ENCODE results near the gene RHO. TPM values are rescaled to one million over a fixed set of nuclear protein-coding genes. Genes with fewer than 3 reads are reported as not detected.
"Not testable (repeated sequence)": the region's sequence is repeated elsewhere in the genome, so short reads cannot be mapped to it uniquely, and the experiment has no call there.

The RHO gene
- polyA plus RNA-seq, 1 donor (not counting 4 experiments of a cell fraction or from before 2014, with no cell fraction given), result not detected

DNA sequence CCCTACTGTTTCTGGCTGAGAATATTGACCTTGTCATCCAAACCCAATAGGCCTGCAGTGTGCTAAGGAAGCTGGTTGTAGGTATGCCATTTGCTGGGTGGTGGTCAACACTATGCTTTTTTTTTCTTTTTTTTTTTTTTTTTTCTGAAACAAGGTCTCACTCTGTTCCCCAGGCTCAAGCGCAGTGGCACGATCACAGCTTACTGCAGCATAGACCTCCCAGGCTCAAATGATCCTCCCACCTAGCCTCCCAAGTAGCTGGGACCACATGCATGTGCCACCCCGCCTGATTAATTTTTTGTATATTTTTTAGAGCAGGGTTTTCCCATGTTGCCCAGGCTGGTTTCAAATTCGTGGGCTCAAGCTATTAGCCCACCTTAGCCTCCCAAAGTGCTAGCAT lies 35.7 kb upstream of the RHO start:
- H3K9me3 ChIP-seq (ENCODE audit: control insufficient read depth, low read depth, low read length), result no peaks in the 10 kb centered on the region
- no peak for TF ChIP-seq EZH2 (IDR thresholded peaks at IDR 0.05; ENCODE audit: low read length)
- TF ChIP-seq, protein P1, sequence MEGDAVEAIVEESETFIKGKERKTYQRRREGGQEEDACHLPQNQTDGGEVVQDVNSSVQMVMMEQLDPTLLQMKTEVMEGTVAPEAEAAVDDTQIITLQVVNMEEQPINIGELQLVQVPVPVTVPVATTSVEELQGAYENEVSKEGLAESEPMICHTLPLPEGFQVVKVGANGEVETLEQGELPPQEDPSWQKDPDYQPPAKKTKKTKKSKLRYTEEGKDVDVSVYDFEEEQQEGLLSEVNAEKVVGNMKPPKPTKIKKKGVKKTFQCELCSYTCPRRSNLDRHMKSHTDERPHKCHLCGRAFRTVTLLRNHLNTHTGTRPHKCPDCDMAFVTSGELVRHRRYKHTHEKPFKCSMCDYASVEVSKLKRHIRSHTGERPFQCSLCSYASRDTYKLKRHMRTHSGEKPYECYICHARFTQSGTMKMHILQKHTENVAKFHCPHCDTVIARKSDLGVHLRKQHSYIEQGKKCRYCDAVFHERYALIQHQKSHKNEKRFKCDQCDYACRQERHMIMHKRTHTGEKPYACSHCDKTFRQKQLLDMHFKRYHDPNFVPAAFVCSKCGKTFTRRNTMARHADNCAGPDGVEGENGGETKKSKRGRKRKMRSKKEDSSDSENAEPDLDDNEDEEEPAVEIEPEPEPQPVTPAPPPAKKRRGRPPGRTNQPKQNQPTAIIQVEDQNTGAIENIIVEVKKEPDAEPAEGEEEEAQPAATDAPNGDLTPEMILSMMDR (optimal IDR thresholded peaks at IDR 0.05 in 1 of 3, IDR thresholded peaks at IDR 0.05 in 1 of 3, conservative IDR thresholded peaks at IDR 0.05 in 1 of 3; ENCODE audit: extremely low read depth in 1 of 3, insufficient read depth in 2 of 3, low read length in 3 of 3), result no peak
- no peak overlapping the region for H3K9ac ChIP-seq (ENCODE audit: control insufficient read depth, extremely low read depth, insufficient read depth, low read length)
- FAIRE-seq, result no peak
- H3K4me1 ChIP-seq (ENCODE audit: control insufficient read depth, extremely low read depth, insufficient read depth, low read length), result peaks cover 3% of the 10 kb centered on the region
- no peaks in the 10 kb centered on the region for H4K20me1 ChIP-seq (ENCODE audit: control insufficient read depth, extremely low read depth, insufficient read depth, low read length)
- DNase-seq (ENCODE audit: low read depth, low spot score), result no peak
- H3K4me3 ChIP-seq (ENCODE audit: control insufficient read depth in 2 of 3, extremely low read depth in 1 of 3, insufficient read depth in 2 of 3, low read depth in 1 of 3, low read length in 3 of 3), result no peak overlapping the region
- H3K27ac ChIP-seq (ENCODE audit: control insufficient read depth, insufficient read depth, low read length), result no peak overlapping the region
- H3K9me1 ChIP-seq (ENCODE audit: control insufficient read depth, extremely low read depth, insufficient read depth, low read length), result no peaks in the 10 kb centered on the region
- peaks cover 0 to 1% of the 10 kb centered on the region in 2 experiments for H3K36me3 ChIP-seq (ENCODE audit: control insufficient read depth in 2 of 2, extremely low read depth in 1 of 2, insufficient read depth in 2 of 2, low read length in 2 of 2)
- H2AFZ ChIP-seq (ENCODE audit: control insufficient read depth, low read length), result no peak overlapping the region
- no peak overlapping the region for H3K4me2 ChIP-seq (ENCODE audit: control insufficient read depth, extremely low read depth, insufficient read depth, low read depth, low read length)
- dilution Hi-C loops (cut with MboI; ENCODE audit: extremely low pct_ligation_motif_present, low sequenced_read_pairs), result no loop called here
- no peaks in the 10 kb centered on the region for H3K79me2 ChIP-seq (ENCODE audit: control insufficient read depth, insufficient read depth, low read length)
- no peaks in the 10 kb centered on the region for H3K27me3 ChIP-seq (ENCODE audit: control insufficient read depth, extremely low read depth, insufficient read depth, low read length)

DNA sequence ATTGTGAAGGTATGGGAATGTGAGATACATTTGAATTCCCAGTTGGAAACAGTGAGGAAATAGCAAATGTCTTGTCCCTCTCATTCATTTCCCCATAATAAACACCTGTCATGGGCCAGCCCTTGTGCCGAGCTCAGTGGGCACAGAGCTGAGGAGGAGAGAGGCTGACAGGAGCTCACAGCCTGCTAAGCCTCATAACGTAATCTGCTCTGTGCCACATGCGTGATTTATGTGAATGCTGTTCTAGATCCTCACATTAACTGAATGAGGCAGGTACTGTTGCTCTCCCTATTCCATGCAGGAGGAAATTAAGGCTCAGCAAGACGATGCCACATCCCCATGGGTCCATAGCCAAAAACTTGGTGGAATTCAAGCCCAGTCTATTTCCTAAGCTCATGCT lies 35.2 kb upstream of the RHO start:
- H3K27ac ChIP-seq (ENCODE audit: control insufficient read depth, insufficient read depth, low read length), result no peak overlapping the region
- FAIRE-seq, result no peak

DNA sequence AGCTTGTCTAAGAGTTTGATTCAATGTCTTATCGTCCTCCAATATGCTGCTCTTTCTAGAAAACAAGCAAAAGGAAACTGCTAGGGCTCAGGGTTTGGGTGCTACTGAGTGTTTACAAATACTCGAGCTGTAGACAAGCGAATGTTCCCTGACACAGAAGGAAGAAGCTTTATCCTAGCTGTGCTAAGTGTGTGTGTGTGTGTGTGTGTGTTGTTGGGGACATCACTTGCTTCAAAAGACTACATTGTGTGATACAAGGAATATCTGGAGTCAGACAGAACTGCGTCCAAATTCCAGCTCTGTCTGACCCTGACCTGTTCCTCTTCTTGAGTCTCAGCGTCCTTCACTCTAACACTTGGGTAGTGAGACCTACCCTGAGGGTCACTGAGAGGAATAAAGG lies 33.9 kb upstream of the RHO start:
- H3K27ac ChIP-seq (ENCODE audit: control insufficient read depth, insufficient read depth, low read length), result not testable (repeated sequence)

More for the DNA sequence above, 35.2 kb upstream of the RHO start:
- no peak overlapping the region for H3K4me2 ChIP-seq (ENCODE audit: control insufficient read depth, extremely low read depth, insufficient read depth, low read depth, low read length)
- H3K27me3 ChIP-seq (ENCODE audit: control insufficient read depth, extremely low read depth, insufficient read depth, low read length), result no peaks in the 10 kb centered on the region
- no peak for TF ChIP-seq EZH2 (IDR thresholded peaks at IDR 0.05; ENCODE audit: low read length)
- TF ChIP-seq, protein P1 (optimal IDR thresholded peaks at IDR 0.05 in 1 of 3, IDR thresholded peaks at IDR 0.05 in 1 of 3, conservative IDR thresholded peaks at IDR 0.05 in 1 of 3; ENCODE audit: extremely low read depth in 1 of 3, insufficient read depth in 2 of 3, low read length in 3 of 3), result no peak
- H3K79me2 ChIP-seq (ENCODE audit: control insufficient read depth, insufficient read depth, low read length), result no peaks in the 10 kb centered on the region
- H2AFZ ChIP-seq (ENCODE audit: control insufficient read depth, low read length), result no peak overlapping the region
- no peaks in the 10 kb centered on the region for H3K9me3 ChIP-seq (ENCODE audit: control insufficient read depth, low read depth, low read length)
- dilution Hi-C loops (cut with MboI; ENCODE audit: extremely low pct_ligation_motif_present, low sequenced_read_pairs), result no loop called here
- H3K4me3 ChIP-seq (ENCODE audit: control insufficient read depth in 2 of 3, extremely low read depth in 1 of 3, insufficient read depth in 2 of 3, low read depth in 1 of 3, low read length in 3 of 3), result no peak overlapping the region
- no peaks in the 10 kb centered on the region for H3K9me1 ChIP-seq (ENCODE audit: control insufficient read depth, extremely low read depth, insufficient read depth, low read length)
- no peaks in the 10 kb centered on the region for H4K20me1 ChIP-seq (ENCODE audit: control insufficient read depth, extremely low read depth, insufficient read depth, low read length)
- DNase-seq (ENCODE audit: low read depth, low spot score), result no peak
- H3K36me3 ChIP-seq (ENCODE audit: control insufficient read depth in 2 of 2, extremely low read depth in 1 of 2, insufficient read depth in 2 of 2, low read length in 2 of 2), result peaks cover 0 to 1% of the 10 kb centered on the region in 2 experiments
- no peak overlapping the region for H3K9ac ChIP-seq (ENCODE audit: control insufficient read depth, extremely low read depth, insufficient read depth, low read length)
- H3K4me1 ChIP-seq (ENCODE audit: control insufficient read depth, extremely low read depth, insufficient read depth, low read length), result peaks cover 3% of the 10 kb centered on the region

DNA sequence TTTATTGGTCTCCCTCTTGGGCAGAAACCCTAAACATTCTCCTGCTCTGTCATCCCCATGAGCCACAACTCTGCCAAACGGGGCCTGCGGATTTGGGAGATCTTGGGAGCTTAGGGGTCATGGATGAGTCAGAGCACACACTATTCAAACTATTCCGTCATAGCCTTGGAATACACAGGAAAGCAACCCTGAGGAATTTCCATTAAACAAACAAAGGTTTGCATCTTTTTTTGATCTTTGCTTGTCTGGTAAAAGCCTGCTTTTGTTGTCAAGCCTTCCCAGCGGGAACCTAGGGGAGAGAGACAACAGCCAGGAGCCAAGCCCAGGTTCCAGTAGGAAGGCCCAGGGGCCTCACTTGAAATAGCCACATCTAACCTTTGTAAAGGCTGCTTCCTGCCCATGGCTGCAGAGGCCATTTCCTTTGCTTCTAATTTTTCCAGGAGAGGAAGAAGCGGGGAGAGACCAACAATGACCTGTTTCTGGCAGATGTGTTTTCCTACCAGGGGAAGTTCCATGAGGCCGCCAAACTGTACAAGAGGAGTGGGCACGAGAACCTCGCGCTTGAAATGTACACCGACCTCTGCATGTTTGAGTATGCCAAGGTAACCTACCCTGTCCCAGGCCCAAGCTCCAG lies 33.3 kb upstream of the RHO start:
- dilution Hi-C loops (cut with MboI; ENCODE audit: extremely low pct_ligation_motif_present, low sequenced_read_pairs); H3K9me3 ChIP-seq (ENCODE audit: control insufficient read depth, low read depth, low read length); H3K9me1 ChIP-seq (ENCODE audit: control insufficient read depth, extremely low read depth, insufficient read depth, low read length); H3K27me3 ChIP-seq (ENCODE audit: control insufficient read depth, extremely low read depth, insufficient read depth, low read length); H2AFZ ChIP-seq (ENCODE audit: control insufficient read depth, low read length); H4K20me1 ChIP-seq (ENCODE audit: control insufficient read depth, extremely low read depth, insufficient read depth, low read length); H3K4me1 ChIP-seq (ENCODE audit: control insufficient read depth, extremely low read depth, insufficient read depth, low read length); H3K4me3 ChIP-seq (ENCODE audit: control insufficient read depth in 2 of 3, extremely low read depth in 1 of 3, insufficient read depth in 2 of 3, low read depth in 1 of 3, low read length in 3 of 3); DNase-seq (ENCODE audit: low read depth, low spot score); H3K79me2 ChIP-seq (ENCODE audit: control insufficient read depth, insufficient read depth, low read length); H3K36me3 ChIP-seq (ENCODE audit: control insufficient read depth in 2 of 2, extremely low read depth in 1 of 2, insufficient read depth in 2 of 2, low read length in 2 of 2); H3K27ac ChIP-seq (ENCODE audit: control insufficient read depth, insufficient read depth, low read length); FAIRE-seq; H3K4me2 ChIP-seq (ENCODE audit: control insufficient read depth, extremely low read depth, insufficient read depth, low read depth, low read length); H3K9ac ChIP-seq (ENCODE audit: control insufficient read depth, extremely low read depth, insufficient read depth, low read length): not testable (repeated sequence)

More for the DNA sequence above, 33.9 kb upstream of the RHO start:
- H3K79me2 ChIP-seq (ENCODE audit: control insufficient read depth, insufficient read depth, low read length); H3K4me2 ChIP-seq (ENCODE audit: control insufficient read depth, extremely low read depth, insufficient read depth, low read depth, low read length); H3K9me1 ChIP-seq (ENCODE audit: control insufficient read depth, extremely low read depth, insufficient read depth, low read length); H3K9me3 ChIP-seq (ENCODE audit: control insufficient read depth, low read depth, low read length); H3K4me3 ChIP-seq (ENCODE audit: control insufficient read depth in 2 of 3, extremely low read depth in 1 of 3, insufficient read depth in 2 of 3, low read depth in 1 of 3, low read length in 3 of 3); H3K4me1 ChIP-seq (ENCODE audit: control insufficient read depth, extremely low read depth, insufficient read depth, low read length); H2AFZ ChIP-seq (ENCODE audit: control insufficient read depth, low read length); H4K20me1 ChIP-seq (ENCODE audit: control insufficient read depth, extremely low read depth, insufficient read depth, low read length); dilution Hi-C loops (cut with MboI; ENCODE audit: extremely low pct_ligation_motif_present, low sequenced_read_pairs); DNase-seq (ENCODE audit: low read depth, low spot score); H3K27me3 ChIP-seq (ENCODE audit: control insufficient read depth, extremely low read depth, insufficient read depth, low read length); FAIRE-seq; H3K36me3 ChIP-seq (ENCODE audit: control insufficient read depth in 2 of 2, extremely low read depth in 1 of 2, insufficient read depth in 2 of 2, low read length in 2 of 2); H3K9ac ChIP-seq (ENCODE audit: control insufficient read depth, extremely low read depth, insufficient read depth, low read length): not testable (repeated sequence)
